VCaP (cell line): Measurements from ENCODE around the gene SLC35G2.
A peak's percentile ranks its signal among the peaks of the same experiment; 100 is the strongest.
"Not testable (repeated sequence)": the region's sequence is repeated elsewhere in the genome, so short reads cannot be mapped to it uniquely, and the experiment has no call there.

ENCODE experiments used
- H3K27ac ChIP-seq: fragments of 450-650 bp; 2 replicates; pipeline ENCODE4 v1.5.1; 2017
- TF ChIP-seq, protein P1 (sequence below): fragments of 450-650 bp; conservative IDR thresholded peaks from 2 replicates; pipeline ENCODE4 v1.5.1; 2017; ENCODE audit warnings: mild to moderate bottlenecking, moderate library complexity

Gene SLC35G2

DNA sequence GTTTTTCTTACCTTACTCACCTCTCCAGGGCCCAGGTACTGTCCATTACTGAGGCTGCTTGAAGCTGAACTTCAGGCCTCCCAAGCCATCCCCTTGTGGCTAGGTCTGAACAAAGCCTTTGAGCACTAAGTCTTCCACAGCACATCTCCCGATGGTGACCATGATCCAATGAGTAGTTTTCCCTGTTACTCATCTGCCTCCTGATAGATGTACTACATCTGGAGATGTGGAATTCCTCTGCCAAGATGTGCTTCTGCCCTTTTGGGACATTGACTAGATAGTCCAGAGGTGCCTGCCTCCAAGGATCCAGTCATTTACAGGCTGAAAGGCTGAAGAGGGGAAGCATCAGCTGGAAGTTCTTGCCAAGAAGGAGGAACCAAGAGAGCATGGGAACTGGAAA is 28.9 kb upstream of the SLC35G2 start:
- TF ChIP-seq, protein P1, sequence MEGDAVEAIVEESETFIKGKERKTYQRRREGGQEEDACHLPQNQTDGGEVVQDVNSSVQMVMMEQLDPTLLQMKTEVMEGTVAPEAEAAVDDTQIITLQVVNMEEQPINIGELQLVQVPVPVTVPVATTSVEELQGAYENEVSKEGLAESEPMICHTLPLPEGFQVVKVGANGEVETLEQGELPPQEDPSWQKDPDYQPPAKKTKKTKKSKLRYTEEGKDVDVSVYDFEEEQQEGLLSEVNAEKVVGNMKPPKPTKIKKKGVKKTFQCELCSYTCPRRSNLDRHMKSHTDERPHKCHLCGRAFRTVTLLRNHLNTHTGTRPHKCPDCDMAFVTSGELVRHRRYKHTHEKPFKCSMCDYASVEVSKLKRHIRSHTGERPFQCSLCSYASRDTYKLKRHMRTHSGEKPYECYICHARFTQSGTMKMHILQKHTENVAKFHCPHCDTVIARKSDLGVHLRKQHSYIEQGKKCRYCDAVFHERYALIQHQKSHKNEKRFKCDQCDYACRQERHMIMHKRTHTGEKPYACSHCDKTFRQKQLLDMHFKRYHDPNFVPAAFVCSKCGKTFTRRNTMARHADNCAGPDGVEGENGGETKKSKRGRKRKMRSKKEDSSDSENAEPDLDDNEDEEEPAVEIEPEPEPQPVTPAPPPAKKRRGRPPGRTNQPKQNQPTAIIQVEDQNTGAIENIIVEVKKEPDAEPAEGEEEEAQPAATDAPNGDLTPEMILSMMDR = no peak
- H3K27ac ChIP-seq = no peak overlapping the region

DNA sequence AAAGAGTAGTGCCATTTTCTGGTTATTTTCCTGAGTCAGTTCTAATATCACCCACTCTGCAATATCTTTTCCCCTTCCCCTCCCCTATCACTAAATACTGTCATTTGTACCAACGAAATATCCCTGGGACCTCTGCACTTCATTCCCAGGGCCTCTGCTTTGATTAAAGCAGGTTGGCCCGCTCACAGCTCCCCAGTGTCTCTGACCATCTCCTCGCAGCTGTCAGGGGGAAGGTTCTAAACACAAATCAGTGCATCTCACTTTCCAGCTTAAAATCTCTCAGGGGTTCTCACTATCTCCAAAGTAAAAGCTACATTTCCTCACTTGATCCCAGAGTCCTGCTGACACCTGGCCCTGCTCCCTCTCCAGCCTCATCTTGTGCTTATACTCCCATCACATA is 28.1 kb upstream of the SLC35G2 start:
- TF ChIP-seq, protein P1 = no peak
- no peak overlapping the region for H3K27ac ChIP-seq

DNA sequence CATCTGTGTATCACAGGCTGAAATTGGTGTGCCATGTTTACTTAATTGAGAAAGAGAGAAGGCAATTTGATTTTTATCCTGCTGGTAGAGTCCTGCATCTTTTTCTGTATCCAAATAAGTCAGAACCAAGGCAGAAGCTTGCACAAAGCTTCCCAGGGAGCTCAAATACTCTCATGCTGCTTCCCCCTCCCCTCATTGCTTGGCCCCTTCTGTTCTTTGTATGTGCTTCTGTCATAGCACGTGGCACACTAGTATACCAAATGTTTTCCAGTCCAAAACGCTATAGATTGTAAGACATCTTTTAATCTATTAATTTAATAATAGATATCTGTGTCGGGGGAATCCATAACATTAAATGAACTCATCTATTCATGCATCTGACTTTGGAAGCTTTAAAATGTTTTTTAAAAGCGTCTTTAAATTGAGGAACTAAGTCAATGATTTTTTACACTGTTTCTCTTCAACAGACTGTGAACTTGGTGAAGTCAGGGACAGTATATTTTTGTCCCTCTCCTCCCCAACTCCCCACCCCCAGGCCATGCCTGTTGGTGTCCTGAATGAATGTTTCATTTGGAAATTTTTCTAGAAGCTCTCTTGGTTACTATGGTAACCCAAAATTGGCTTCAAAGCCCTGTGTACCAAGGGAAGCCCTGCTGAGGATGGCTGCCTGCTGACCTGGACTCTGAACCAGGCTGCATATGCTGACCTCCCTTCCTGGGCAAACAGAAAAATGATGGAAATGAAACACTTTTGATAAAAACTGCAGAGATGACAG is 26.2 kb upstream of the SLC35G2 start:
- H3K27ac ChIP-seq = no peak overlapping the region
- TF ChIP-seq, protein P1 = no peak

DNA sequence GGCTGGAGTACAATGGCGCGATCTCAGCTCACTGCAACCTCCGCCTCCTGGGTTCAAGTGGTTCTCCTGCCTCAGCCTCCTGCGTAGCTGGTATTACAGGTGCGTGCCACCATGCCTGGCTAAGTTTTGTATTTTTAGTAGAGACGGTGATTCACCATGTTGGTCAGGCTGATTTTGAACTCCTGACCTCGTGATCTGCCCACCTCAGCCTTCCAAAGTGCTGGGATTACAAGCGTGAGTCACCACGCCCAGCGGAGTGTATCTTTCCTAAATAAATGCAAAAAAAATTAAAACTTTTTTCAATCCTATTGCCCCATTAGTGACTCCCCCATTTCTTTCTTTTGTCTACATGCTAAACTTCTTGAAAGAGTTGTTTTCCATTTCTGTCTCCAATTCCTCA is 17.8 kb upstream of the SLC35G2 start:
- H3K27ac ChIP-seq = not testable (repeated sequence)

DNA sequence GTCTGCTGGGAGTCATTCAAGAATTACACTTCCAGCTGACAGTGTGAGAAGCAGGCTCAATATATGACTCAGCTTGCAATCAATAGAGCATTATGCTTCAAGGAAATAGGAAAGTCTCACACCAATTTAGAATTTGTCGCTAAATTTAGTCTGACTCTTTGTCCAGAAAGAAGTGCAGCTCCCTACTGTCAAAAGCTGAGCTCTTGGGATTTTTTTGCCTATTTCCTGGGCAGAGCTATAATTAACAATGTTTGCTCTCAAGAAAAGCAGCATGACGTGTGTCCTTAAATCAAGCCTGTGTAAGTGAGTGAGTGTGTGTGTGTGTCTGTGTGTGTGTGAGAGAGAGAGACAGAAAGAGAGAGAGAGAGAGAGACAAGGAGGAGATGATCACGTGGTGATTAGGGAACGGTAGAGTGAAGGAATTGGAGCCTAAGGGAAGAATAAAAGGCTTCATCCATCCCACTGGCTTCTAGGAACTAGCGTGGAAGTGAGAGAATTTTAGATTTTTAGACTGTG is 16.4 kb upstream of the SLC35G2 start:
- peak overlapping the region; percentile 41 for H3K27ac ChIP-seq
- TF ChIP-seq, protein P1 = no peak

DNA sequence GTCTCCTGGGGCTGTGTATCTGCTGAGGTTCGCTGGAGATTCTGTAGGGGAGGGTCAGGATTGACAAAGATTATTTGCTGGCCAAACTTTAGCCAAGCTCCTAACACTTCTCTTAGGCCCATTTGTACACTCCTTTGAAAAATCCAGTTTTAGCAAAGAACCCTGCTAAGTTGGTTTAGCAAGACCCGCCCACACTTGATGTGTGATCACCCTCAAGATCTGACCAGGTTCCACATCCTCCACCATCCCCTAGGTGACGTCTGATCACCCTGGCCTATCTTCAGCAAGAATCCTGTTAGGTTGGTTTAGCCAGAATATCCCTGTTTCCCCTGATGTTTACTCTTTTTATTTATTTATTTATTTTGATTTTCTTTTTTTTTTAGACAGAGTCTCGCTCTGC is 14.8 kb upstream of the SLC35G2 start:
- TF ChIP-seq, protein P1 = no peak
- no peak overlapping the region for H3K27ac ChIP-seq

DNA sequence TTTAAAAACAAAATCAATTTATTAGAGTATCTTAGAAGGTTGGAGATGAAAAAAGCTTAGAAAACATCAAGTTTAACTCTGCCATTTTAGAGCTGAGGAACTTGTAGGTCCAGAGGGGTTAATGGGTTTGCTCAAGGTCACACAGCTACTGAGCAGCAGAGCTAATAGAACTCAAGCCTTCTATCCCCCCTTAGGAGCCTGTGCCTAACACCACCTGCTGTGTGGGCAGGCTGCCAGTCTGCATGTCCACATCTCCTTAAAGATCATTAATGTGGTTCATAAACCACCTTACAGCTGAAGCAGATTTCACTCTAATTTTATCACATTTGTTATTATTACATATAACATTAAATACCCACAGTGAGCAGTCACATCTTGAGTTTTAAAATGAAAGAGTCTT is 14.1 kb upstream of the SLC35G2 start:
- TF ChIP-seq, protein P1 = no peak
- H3K27ac ChIP-seq = no peak overlapping the region

DNA sequence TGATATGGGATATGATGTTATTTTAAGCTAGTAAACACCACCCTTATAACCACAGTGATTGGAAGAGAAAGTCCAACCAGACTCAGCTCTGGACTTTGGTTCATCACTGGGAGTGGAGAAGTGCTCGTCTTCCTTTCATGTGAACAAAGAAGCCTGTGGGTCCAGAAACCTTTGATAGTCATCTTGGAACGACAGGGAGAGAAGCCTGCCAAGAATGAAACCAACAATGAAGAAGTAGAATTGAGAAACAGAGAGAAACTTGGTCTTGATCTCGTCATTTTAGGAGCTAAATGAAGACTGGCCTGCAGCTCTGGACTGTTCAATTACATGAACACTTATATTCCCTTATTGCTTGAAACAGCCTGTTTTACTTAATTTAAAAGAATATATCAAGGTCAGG is 13.1 kb upstream of the SLC35G2 start:
- TF ChIP-seq, protein P1 = no peak
- H3K27ac ChIP-seq = no peak overlapping the region
